GM18951 (cell line): ENCODE measurements around the gene MYBPC3.

ENCODE experiments used
- POLR2A ChIP-seq: IDR thresholded peaks from 4 replicates; pipeline ENCODE4 v1.6.1; 2011; ENCODE audit warnings: mild to moderate bottlenecking; ENCODE audit not compliant: insufficient read length, insufficient read depth; ENCODE audit errors: extremely low read depth
- in situ Hi-C: fragments of 300-500 bp; cut with MboI; formaldehyde crosslinking; loops from one replicate; pipeline ENCODE4 v1.12.0; 2022; ENCODE audit warnings: low sequenced_read_pairs, mixed read lengths, inconsistent platforms; ENCODE audit not compliant: unreplicated experiment

MYBPC3 gene

GRCh38 chr11:47376525-47377371 lies 24.2 kb upstream of the MYBPC3 start:
- in situ Hi-C loops = no loop called here
- no peak for TF ChIP-seq POLR2A

DNA sequence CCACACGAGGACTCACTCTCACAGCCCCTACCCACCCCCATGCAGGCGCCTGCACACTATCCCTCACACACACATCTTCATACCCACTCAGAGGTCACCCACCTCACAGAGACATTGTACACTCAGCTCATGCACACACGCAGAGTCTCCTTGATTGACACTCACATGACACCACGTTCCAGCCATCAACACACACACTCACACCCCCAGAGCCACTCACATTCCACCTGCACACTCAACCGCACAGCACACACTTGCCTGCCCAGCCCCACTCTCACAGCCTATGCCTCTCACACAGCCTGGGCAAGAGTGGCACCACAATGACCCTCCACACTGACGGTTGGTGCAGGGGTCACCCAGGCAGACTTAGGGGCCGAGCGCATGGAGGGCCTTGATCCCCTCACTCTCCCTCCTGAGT lies 23.6 kb upstream of the MYBPC3 start:
- in situ Hi-C loops = no loop called here
- no peak for TF ChIP-seq POLR2A

DNA sequence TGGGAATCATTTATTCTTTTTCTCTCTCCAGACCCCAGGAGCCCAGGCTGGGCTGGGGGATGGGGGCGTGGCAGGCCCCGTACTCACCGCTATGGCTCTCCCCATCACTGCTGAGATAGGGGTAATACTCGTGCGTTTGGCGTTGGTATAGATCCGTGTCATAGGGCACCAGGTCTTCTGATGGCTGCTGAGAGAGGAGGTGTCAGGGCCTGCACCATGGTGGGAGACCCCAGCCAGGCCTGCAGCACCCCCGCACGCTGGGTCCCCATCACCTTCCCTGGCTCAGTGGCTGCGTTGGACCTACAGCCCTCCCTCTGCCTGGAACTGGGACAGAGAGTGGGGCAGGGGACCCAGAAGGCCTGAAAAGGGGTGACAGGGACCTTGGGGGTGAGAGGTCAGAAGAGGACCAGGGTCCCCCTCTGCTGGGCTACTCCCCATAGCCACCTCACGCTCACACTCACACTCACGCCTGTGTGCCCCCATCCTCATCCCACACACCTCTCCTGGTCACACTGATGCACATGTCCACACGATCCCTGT lies 23.1 kb upstream of the MYBPC3 start:
- TF ChIP-seq POLR2A = no peak
- in situ Hi-C loops = no loop called here

GRCh38 chr11:47375020-47375419 lies 22.5 kb upstream of the MYBPC3 start:
- TF ChIP-seq POLR2A = no peak
- in situ Hi-C loops = no loop called here

GRCh38 chr11:47374720-47375019 lies 22.2 kb upstream of the MYBPC3 start:
- no peak for TF ChIP-seq POLR2A
- in situ Hi-C loops = no loop called here

GRCh38 chr11:47373876-47374719 lies 21.6 kb upstream of the MYBPC3 start:
- in situ Hi-C loops = no loop called here
- TF ChIP-seq POLR2A = no peak

DNA sequence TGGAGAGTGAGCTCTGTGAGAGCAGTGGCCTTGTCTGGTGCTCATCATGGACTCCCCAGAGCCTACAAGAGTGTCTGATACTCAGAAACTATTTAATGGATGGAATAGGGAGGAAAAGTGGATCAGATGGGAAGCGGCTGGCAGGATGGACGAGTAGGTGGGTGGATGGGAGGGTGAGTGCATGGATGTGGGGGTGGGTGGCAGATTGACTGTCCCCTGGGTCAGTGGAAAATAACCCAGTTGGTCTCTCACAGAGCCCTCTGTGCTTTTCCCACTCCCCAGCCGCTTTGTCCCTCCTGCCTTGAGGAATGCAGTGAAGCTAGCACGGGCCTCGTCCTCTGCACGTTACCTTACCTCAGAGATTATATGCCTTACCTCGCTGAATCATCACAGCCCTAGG lies 19.9 kb upstream of the MYBPC3 start:
- in situ Hi-C loops = no loop called here
- no peak for TF ChIP-seq POLR2A

DNA sequence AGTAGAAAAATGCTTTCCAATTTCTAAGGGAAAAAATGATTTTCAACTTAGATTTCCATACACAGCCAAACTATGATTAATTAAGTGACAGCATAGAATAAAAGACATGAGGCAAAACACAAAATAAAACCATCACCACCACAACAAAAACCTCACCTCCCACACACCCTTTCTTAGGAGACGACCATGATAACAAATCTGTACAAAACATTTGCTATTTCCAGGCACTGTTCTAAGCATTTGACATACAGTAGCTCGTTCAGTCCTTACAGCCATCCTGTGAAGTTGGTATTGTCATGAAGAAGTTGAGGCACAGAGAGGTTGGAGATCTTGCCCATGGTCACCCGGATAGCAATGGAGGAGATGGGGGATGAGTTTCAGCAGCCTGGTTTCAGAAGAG lies 17.2 kb upstream of the MYBPC3 start:
- no peak for TF ChIP-seq POLR2A
- in situ Hi-C loops = no loop called here

- no peak for TF ChIP-seq POLR2A
- in situ Hi-C loops = no loop called here
These were observed 13.6 kb upstream of the MYBPC3 start for GRCh38 chr11:47366020-47366490.

DNA sequence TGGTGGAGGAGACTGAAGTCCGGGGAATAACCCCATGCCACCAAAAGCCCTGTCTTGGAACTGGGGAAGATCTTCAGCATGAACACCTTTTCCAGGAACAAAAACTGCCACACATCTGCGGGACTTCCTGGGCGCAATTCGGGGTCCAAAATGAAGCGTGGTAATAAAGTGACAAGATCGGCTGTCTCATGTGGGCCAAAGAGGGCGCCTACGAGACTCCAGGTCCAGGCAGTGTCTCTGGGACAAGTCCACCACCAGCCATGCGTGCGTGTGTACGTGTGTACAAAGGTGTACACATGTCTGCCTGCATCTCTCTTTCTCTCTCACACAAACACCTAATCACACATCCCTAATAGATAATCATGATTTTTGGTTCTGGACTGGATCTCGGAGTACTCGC lies 8.9 kb upstream of the MYBPC3 start:
- TF ChIP-seq POLR2A = no peak
- in situ Hi-C loops = no loop called here

- in situ Hi-C loops = no loop called here
- no peak for TF ChIP-seq POLR2A
These were observed 7.8 kb upstream of the MYBPC3 start for GRCh38 chr11:47360341-47360740.

GRCh38 chr11:47359586-47359985 lies 7.1 kb upstream of the MYBPC3 start:
- in situ Hi-C loops = no loop called here

GRCh38 chr11:47359162-47359561 lies 6.7 kb upstream of the MYBPC3 start:
- in situ Hi-C loops = no loop called here

More at GRCh38 chr11:47359586-47359985, 7.1 kb upstream of the MYBPC3 start:
- no peak for TF ChIP-seq POLR2A

More at GRCh38 chr11:47359162-47359561, 6.7 kb upstream of the MYBPC3 start:
- no peak for TF ChIP-seq POLR2A
